C4-2B (cell line): ENCODE measurements around the gene LRRC42.

ENCODE experiments used
- CTCF ChIP-seq: fragments of 450-650 bp; conservative IDR thresholded peaks from 2 replicates; pipeline ENCODE4 v1.5.1; 2017; ENCODE audit warnings: mild to moderate bottlenecking
- ZFX ChIP-seq: fragments of 450-650 bp; IDR thresholded peaks from 2 replicates; pipeline ENCODE4 v1.6.1; 2017

DNA sequence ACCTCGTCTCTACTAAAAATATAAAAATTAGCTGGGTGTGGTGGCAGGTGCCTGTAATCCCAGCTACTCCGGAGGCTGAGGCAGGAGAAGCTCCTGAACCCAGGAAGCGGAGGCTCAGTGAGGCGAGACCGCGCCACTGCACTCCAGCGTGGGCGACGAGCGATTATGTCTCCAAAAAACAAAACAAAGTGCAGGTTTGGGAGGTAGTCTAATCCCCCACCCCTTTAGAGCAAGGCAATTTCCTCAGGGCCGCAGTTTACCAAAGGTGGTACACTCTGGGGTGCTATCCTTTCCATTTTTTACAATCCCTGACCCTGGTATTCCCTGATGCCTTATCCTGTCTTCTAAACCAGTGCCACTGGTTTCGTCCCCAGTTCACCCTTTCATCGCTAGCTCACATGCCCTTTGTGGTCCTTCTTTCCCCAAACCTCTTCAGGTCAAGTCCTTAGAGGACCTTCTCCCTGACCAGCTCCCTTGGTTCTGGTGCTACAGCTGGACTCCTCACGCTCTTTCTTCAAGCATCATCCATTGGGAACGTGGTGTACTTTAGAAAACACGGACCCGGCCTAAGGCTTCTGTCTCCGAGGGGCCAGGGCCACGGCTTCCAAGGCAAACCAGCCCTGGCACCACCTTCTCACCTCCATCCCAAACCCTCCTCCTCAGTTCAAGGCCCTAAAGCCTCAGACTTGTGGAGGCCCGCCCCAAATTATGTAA, 1.5 kb upstream of the LRRC42 start:
- TF ChIP-seq CTCF = no peak
- no peak for TF ChIP-seq ZFX
